OCI-LY7 (cell line): ENCODE data around the gene TRNAU1AP. TPM values are rescaled to one million over a fixed set of nuclear protein-coding genes. Genes with fewer than 3 reads are reported as not detected.

ENCODE experiments used
- BruUV-seq: library from RNA; stranded (reverse); fragments of 400-500 nt; replicated peaks from 2 replicates; lab custom pipeline; 2021; lab: Mats Ljungman, UMichigan
- CTCF ChIA-PET: fragments of 300-600 bp; sonication (Branson Sonifier 250); formaldehyde crosslinking; loops from one replicate; lab custom pipeline; 2022; ENCODE audit warnings: antibody characterized with exemption; ENCODE audit not compliant: unreplicated experiment; lab: Charles Lee
- POLR2A ChIA-PET: fragments of 300-600 bp; sonication (Branson Sonifier 250); formaldehyde crosslinking; loops from one replicate; lab custom pipeline; 2022; ENCODE audit warnings: antibody characterized with exemption; lab: Charles Lee
- DNase-seq: peaks from one replicate; pipeline ENCODE4 v3.0.0-alpha.2; 2015; ENCODE audit warnings: low spot score
- H2AFZ ChIP-seq: fragments of 200-600 bp; sonication (generic), shearing (Covaris generic); 2 replicates; pipeline ENCODE4 v1.6.1; 2014; ENCODE audit warnings: mild to moderate bottlenecking, antibody characterized with exemption, low read length, moderate library complexity
- H3K27ac ChIP-seq: fragments of 200-600 bp; sonication (generic); 2 replicates; pipeline ENCODE4 v1.5.1; 2014; ENCODE audit warnings: mixed run types, low read depth, mild to moderate bottlenecking, moderate library complexity, low read length, inconsistent platforms; ENCODE audit not compliant: poor library complexity, severe bottlenecking
- H3K36me3 ChIP-seq: fragments of 200-600 bp; sonication (generic); 2 replicates; pipeline ENCODE4 v1.6.1; 2014; ENCODE audit warnings: mild to moderate bottlenecking, antibody characterized with exemption, low read length, moderate library complexity, mixed read lengths; ENCODE audit not compliant: insufficient read depth
- H3K4me1 ChIP-seq: fragments of 200-600 bp; sonication (generic); 2 replicates; pipeline ENCODE4 v1.5.1; 2014; ENCODE audit warnings: mild to moderate bottlenecking, low read length; ENCODE audit not compliant: insufficient read depth, poor library complexity, severe bottlenecking
- H3K4me2 ChIP-seq: fragments of 200-600 bp; sonication (generic); 2 replicates; pipeline ENCODE4 v1.6.1; 2014; ENCODE audit warnings: mild to moderate bottlenecking, low read length
- H3K4me3 ChIP-seq: fragments of 200-600 bp; sonication (generic); 2 replicates; pipeline ENCODE4 v1.5.1; 2014; ENCODE audit warnings: mild to moderate bottlenecking, low read depth, low read length; ENCODE audit not compliant: poor library complexity, severe bottlenecking
- H3K79me2 ChIP-seq: fragments of 200-600 bp; sonication (generic); 2 replicates; pipeline ENCODE4 v1.6.1; 2016; ENCODE audit warnings: low read depth, mild to moderate bottlenecking, low read length, moderate library complexity, mixed read lengths; ENCODE audit not compliant: insufficient read depth
- H3K9me2 ChIP-seq: fragments of 200-600 bp; sonication (generic); 2 replicates; pipeline ENCODE4 v1.6.1; 2016; ENCODE audit warnings: mild to moderate bottlenecking, low read length, mixed read lengths; ENCODE audit not compliant: insufficient read depth
- H3K9me3 ChIP-seq: fragments of 200-600 bp; sonication (generic); 2 replicates; pipeline ENCODE4 v1.6.1; 2014; ENCODE audit warnings: mild to moderate bottlenecking, mixed run types, low read length, mixed read lengths
- H4K20me1 ChIP-seq: fragments of 200-600 bp; sonication (generic); 2 replicates; pipeline ENCODE4 v1.6.1; 2014; ENCODE audit warnings: mild to moderate bottlenecking, antibody characterized with exemption, low read length, moderate library complexity, mixed read lengths; ENCODE audit not compliant: insufficient read depth
- CTCF ChIP-seq: fragments of 200-600 bp; sonication (generic); conservative IDR thresholded peaks from 2 replicates; pipeline ENCODE4 v1.5.1; 2014; ENCODE audit warnings: mild to moderate bottlenecking, antibody characterized with exemption, low read length, moderate library complexity, mixed read lengths
- EZH2phosphoT487 ChIP-seq: fragments of 200-600 bp; sonication (generic); IDR thresholded peaks from 2 replicates; pipeline ENCODE4 v1.6.1; 2018; ENCODE audit warnings: low read depth, borderline replicate concordance, mild to moderate bottlenecking, mixed run types, antibody characterized with exemption, low read length, moderate library complexity, mixed read lengths
- intact Hi-C: fragments of 100-400 bp; cut with micrococcal nuclease; formaldehyde crosslinking; loops from one replicate; pipeline ENCODE4 v1.10.0; 2022; ENCODE audit not compliant: unreplicated experiment
- small RNA-seq: library from RNA; depleted of rRNA; stranded (forward); fragments of <200 nt; gene quantifications from one replicate; pipeline ENCODE3, GENCODE V24; 2014
- total RNA-seq, 2 experiments: library from RNA; depleted of rRNA in 1 of 2; stranded (reverse); fragments of >200 nt in 1 of 2; shearing (Covaris generic) in 1 of 2; gene quantifications; 2 replicates each; pipeline ENCODE4 v1.2.3, GENCODE V29; 2014 to 2022

Gene TRNAU1AP
- total RNA-seq, 2 experiments from 2014 or later = 30.6 to 41.8 TPM

GRCh38 chr1:28604962-28605361, 52.1 kb downstream of the TRNAU1AP start:
- Histone ChIP-seq H3K4me3 (no peak overlapping the region), H3K36me3 (peaks cover 51% of the 10 kb centered on the region), H3K9me2 (no peaks in the 10 kb centered on the region), H3K79me2 (no peaks in the 10 kb centered on the region), H4K20me1 (no peaks in the 10 kb centered on the region), H3K4me1 (no peaks in the 10 kb centered on the region), H3K4me2 (no peak overlapping the region), H2AFZ (no peak overlapping the region), H3K27ac (no peak overlapping the region), H3K9me3 (no peaks in the 10 kb centered on the region)
- TF ChIP-seq CTCF (no peak), EZH2phosphoT487 (no peak)
- CTCF ChIA-PET = interaction anchor here (0.6 kb wide), 1 partner anchor 38 kb away, joined by 6 read pairs; no protein-coding TSS in a partner anchor
- POLR2A ChIA-PET = interaction anchor here (0.6 to 0.7 kb wide), 2 partner anchors 118 to 122 kb away, joined by 3 to 4 read pairs; no protein-coding TSS in a partner anchor
- no TSS peak for BruUV-seq
- intact Hi-C loops = no loop called here
- DNase-seq = no peak

- Histone ChIP-seq H2AFZ (no peak overlapping the region), H3K79me2 (no peaks in the 10 kb centered on the region), H3K4me3 (no peak overlapping the region), H3K9me2 (no peaks in the 10 kb centered on the region), H3K27ac (no peak overlapping the region), H3K36me3 (peaks cover 60% of the 10 kb centered on the region), H3K4me2 (no peak overlapping the region), H4K20me1 (no peaks in the 10 kb centered on the region), H3K4me1 (no peaks in the 10 kb centered on the region), H3K9me3 (no peaks in the 10 kb centered on the region)
- no peak for DNase-seq
- POLR2A ChIA-PET = interaction anchor here (1.1 kb wide), 1 partner anchor 37 kb away, joined by 6 read pairs; no protein-coding TSS in a partner anchor
- no peak for TF ChIP-seq EZH2phosphoT487
- TF ChIP-seq CTCF = no peak
- CTCF ChIA-PET = no interaction called here
- intact Hi-C loops = no loop called here
- BruUV-seq = no TSS peak
Observed at GRCh38 chr1:28606771-28607170, 53.9 kb downstream of the TRNAU1AP start.

- intact Hi-C loops = no loop called here
- H3K27ac ChIP-seq = no peak overlapping the region
- no peak for DNase-seq
- no TSS peak for BruUV-seq
- H3K9me2 ChIP-seq = no peaks in the 10 kb centered on the region
- no peak for TF ChIP-seq EZH2phosphoT487
- no peak overlapping the region for H3K4me2 ChIP-seq
- no peak overlapping the region for H3K4me3 ChIP-seq
- no peaks in the 10 kb centered on the region for H3K79me2 ChIP-seq
- no peaks in the 10 kb centered on the region for H4K20me1 ChIP-seq
- H3K4me1 ChIP-seq = no peaks in the 10 kb centered on the region
- H2AFZ ChIP-seq = no peak overlapping the region
- peaks cover 60% of the 10 kb centered on the region for H3K36me3 ChIP-seq
- H3K9me3 ChIP-seq = no peaks in the 10 kb centered on the region
- CTCF ChIA-PET = interaction anchor here (0.6 kb wide), 1 partner anchor 30 kb away, joined by 9 read pairs; the partner anchor contains the start of gene TAF12
- POLR2A ChIA-PET = interaction anchor here (0.7 kb wide), 1 partner anchor 138 kb away, joined by 3 read pairs; no protein-coding TSS in a partner anchor
Observed at GRCh38 chr1:28613175-28613574, 60.3 kb downstream of the TRNAU1AP start.

Small RNA genes lying within 50 kb of the gene (small RNA-seq; reads per million reads assigned to genes)
- not detected for gene SNORA16A
- not detected for gene SNORA44
- gene SNORA61 = not detected
- gene SNORA73A = not detected
- 21.8 reads per million, percentile 97 among the genes with 10 or more reads in this experiment for gene SNORA73B
- 17,963 reads per million, percentile 100 among the genes with 10 or more reads in this experiment for gene SNORD99

Other genes with a start within 250 kb of the TRNAU1AP start
- 25.9 and 26.9 TPM in 2 replicates for gene MED18, start 224.0 kb upstream of the TRNAU1AP start, total RNA-seq (2014; rRNA removed; shearing (Covaris generic))
- gene MED18, start 224.0 kb upstream of the TRNAU1AP start, total RNA-seq (2022) = 20.5 and 26.5 TPM in 2 replicates
- 16.7 and 17.8 TPM in 2 replicates for gene PHACTR4, start 183.3 kb upstream of the TRNAU1AP start, total RNA-seq (2014; rRNA removed; shearing (Covaris generic))
- 44.9 and 47.3 TPM in 2 replicates for gene PHACTR4, start 183.3 kb upstream of the TRNAU1AP start, total RNA-seq (2022)
- gene RCC1, start 47.0 kb upstream of the TRNAU1AP start, total RNA-seq (2014; rRNA removed; shearing (Covaris generic)) = 87.6 and 101 TPM in 2 replicates
- gene RCC1, start 47.0 kb upstream of the TRNAU1AP start, total RNA-seq (2022) = 95.3 and 108 TPM in 2 replicates
- not detected in 2 replicates for gene RAB42, start 39.2 kb downstream of the TRNAU1AP start, total RNA-seq (2014; rRNA removed; shearing (Covaris generic))
- not detected in 2 replicates for gene RAB42, start 39.2 kb downstream of the TRNAU1AP start, total RNA-seq (2022)
- 30.1 and 31.0 TPM in 2 replicates for gene TAF12, start 90.0 kb downstream of the TRNAU1AP start, total RNA-seq (2014; rRNA removed; shearing (Covaris generic))
- 32.4 and 34.9 TPM in 2 replicates for gene TAF12, start 90.0 kb downstream of the TRNAU1AP start, total RNA-seq (2022)
- gene RNU11, start 95.5 kb downstream of the TRNAU1AP start, total RNA-seq (2014; rRNA removed; shearing (Covaris generic)) = not detected in 2 replicates
- gene RNU11, start 95.5 kb downstream of the TRNAU1AP start, total RNA-seq (2022) = not detected in 2 replicates
- gene GMEB1, start 115.7 kb downstream of the TRNAU1AP start, total RNA-seq (2014; rRNA removed; shearing (Covaris generic)) = 12.5 and 13.0 TPM in 2 replicates
- gene GMEB1, start 115.7 kb downstream of the TRNAU1AP start, total RNA-seq (2022) = 22.5 and 25.9 TPM in 2 replicates
- 46.6 and 57.9 TPM in 2 replicates for gene YTHDF2, start 183.9 kb downstream of the TRNAU1AP start, total RNA-seq (2014; rRNA removed; shearing (Covaris generic))
- 82.6 and 83.6 TPM in 2 replicates for gene YTHDF2, start 183.9 kb downstream of the TRNAU1AP start, total RNA-seq (2022)